Activated CD8-positive, alpha-beta memory T cell treated with anti-CD3 and anti-CD28 coated beads for 4 hours (primary cell): Measurements from ENCODE around the gene CLK3.
"Not testable (repeated sequence)": the region's sequence is repeated elsewhere in the genome, so short reads cannot be mapped to it uniquely, and the experiment has no call there.

ENCODE experiments used
- DNase-seq, 2 donors: peaks; one replicate each; pipeline ENCODE4 v3.0.0-alpha.2; 2020; ENCODE audit warnings: low read depth in 2 of 2

Gene CLK3

DNA sequence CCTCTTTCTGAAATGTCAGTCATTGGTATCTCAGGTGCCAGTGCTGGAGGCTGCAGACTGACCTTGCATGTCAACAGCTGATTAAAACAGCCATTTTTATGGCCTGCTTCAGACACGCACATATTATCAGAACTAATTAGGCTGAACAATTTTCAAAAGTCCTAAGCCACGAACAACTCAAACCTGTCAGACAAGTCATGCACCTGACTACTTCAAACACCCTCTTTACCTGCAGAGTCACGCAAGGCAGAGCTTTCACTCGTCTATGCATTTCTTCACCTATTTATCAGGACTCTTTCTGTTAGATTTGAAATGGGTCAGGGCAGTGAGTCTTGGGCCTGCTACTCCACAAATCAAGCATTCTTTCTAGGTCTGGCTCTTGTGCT is 26.7 kb downstream of the CLK3 start:
- DNase-seq: no peak

DNA sequence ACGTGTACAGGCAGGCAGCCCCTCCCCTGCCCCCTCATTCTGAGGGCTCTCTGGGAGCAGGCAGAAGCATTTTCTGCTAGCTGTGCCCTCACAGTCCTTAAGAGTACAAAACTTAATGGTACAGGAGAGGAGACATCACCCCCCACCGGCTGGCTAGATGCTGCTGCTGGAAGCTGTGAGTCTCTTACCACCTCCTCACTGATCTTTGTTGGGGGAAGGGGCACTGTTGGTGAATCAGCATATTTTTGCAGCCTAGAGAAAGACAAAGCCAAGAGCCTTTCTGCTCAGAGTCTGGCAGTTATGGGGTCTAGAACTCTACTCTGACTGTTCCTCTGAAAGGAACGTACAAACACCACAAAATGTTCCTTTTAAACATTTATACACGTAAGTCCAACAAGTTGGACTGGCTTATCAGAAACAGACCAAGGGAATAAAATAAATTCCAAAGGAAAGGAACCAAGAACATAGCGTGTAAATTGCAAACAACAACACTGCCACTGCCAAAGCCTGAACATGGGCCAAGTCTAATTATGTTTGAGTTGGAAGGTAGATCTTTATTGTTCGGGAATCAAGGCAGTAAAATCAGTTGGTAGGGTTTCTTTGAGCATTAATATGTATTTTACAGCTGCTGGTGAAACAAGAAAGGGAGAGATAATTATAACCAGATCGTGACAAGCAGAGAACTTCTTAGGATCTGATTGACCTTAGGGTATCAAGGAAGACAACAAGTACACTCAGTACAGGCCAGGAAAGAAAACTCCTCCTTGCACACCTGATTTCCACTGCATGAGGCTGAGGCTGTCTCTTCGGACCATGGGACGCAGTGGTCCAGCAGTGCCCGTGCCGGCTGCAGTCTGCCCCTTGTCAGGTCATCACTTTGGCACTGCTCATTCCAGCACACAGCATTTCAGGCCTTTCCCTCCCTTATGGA is 27.4 kb downstream of the CLK3 start:
- no peak for DNase-seq

DNA sequence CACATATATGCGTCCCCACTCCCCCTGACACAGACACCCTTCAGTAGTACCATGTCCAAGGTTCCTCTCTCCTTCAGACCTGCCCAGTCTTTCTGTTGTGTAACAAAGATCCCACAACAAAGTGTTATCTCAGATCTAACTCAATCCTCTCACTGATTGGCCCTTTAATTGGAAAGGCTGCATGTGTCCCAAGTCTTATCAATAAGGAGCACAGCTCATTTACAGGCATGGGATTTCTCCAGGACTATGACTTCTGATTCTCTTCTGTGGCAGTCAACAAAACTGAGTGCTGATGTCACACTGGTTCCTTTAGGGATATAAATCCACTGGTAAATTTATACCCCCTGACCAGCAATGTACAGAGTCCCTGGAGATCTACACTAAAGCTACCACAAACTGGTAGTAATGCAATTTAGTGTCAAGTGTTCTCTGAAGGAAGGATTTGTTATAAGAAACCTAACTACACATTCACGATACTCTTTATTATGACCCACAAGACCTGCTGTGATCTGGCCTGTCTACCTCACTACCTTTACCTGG is 28.1 kb downstream of the CLK3 start:
- no peak for DNase-seq

DNA sequence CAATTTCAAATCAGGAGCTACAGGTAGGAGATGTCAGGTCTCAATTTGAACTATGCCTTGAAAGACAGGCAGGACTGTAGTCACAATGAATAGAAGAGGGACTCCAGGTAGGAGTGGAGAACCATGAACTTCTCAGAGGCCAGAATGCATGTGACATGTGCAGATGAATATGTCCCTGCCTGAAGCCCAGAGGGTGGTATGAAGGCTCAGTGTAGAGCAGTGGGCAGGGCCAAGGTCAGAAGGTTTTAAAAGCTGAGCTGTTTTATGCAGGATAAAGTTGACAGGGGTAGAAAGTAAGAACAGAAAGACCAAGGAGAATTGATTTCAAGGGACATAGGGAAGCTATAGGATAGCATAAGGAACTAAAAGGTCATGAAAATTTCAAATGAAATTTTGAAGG is 30.8 kb downstream of the CLK3 start:
- DNase-seq: no peak

DNA sequence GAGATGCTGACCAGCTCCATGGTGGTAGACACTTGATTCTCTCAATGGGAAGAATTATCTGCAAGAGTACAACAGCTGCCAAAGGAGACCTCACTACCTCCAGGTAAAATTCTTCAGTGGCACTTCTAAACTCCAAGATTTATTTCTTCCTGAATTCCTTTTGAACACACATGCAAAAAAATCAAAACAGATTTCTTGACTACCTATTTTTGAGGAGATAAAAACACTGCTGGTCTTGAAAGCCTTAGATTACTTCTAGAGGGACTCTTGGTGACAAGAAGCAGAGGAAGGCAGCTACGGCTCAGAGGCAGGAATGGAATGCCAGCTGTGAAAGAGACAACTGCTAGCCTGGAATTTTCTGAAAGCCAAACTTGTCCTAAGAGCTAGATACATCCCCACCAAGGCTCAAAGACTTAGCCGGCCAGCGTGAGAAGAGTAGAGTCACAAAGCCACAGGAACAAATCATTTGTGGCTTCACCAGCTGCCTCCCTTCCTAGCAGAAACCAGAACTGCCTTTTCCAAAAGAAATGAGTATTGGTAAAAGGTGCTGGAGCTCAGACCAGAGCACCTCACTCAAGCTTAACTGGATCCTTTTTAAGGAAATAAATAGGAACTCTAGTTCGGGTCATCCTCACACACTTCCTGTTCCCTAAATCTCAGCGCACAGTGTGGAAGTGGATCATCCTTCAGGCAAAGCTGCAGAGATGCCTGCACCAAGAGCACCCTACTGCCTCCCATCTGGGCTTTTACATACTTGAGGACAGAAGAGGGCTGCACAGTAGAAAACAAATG is 32.6 kb downstream of the CLK3 start:
- DNase-seq: no peak

DNA sequence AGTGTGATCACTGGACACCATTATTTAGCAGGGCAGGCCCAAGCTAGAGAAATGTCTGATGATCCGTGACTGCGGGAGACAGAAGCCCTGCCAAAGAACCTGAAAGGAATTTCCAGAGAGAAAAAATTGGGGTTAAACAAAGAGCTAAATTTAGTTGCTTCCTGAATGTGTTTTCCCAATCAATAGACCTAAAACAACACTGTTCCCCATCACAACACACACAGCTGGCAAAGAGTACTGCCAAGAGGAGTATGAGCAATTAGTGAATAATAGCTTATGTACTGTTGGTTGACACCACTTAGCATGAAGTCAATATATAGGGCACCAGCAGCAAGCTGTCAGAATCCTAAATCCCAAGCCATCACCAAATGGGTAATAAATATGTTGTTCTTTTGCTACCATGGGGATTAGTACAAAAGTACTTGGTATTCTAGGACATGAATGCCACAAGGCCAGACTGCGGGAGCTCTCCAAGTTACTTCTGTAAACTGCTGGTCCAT is 35.7 kb downstream of the CLK3 start:
- DNase-seq: no peak

DNA sequence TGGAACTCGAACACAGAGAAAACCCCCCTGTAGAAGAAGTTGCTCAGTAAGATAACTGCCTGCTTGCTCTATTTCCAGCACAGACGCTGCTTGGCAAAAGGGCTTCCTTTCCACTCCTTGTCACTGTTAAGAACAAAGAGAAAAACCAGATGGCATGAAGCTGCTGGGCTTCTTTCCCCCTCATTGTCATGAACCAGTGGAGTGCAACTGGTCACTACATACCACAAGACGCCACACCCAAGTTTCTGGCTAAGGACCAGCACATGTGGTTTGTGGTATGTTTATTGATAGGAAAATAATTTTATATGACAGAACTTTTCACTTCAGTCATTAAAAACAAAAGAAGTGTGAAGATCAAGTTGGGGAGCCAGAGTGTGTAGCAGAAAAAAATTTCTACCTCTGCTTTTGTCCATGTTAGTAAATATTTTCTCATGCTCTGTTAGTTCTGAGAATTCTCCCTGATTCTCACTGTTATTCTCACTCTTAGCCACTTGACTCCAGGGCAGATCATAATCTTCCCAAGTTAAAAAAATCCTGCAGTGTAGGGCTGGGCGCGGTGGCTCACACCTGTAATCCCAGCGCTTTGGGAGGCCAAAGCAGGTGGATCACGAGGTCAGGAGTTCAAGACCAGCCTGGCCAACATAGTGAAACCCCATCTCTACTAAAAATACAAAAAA is 37.9 kb downstream of the CLK3 start:
- no peak for DNase-seq

DNA sequence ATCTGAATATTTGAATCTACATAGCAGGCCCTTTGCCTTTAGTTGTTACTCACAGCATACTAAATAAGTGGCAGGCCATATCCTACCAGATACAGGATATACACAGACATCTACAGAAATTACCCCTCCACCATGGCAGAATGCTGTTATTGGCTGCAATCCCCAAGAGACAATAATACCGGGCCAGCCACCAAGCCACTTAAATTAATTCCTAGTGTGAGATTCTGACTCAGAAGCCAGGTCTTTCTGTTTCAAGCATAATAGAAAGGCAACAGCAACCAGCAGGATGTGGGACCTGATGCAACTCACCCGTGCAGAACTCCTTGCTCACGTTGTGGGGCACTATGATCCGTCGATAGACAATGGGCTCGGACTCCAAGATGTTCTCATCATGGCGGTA is 39.8 kb downstream of the CLK3 start:
- DNase-seq: no peak

DNA sequence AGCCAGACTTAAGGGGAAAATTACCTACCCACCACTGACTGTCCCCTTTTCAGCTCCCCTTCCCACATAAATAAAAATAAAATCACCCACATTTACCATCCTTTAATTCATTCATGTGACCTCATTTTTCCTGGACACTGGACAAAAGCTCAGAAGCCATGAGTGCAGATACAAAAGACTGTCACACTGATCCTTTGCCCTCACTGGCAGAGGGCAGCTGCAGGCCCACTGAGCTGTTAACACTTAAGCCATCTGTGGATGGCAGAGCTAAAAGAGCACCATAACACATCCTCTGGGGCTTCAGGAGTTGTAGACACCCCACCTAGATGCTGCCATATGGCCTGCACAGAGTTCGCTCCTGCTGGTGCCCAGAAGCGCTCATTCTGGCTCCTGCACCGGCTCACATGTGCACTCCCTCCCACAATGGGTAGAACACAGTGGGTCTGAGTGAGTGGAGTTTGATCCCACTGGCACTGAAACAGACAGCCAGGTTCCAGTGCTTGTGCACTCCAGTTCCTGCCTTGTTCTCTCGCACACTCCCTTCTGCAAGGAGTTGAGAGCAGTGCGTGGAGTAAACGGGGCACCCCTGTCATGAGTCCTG is 41.4 kb downstream of the CLK3 start:
- DNase-seq: no peak

DNA sequence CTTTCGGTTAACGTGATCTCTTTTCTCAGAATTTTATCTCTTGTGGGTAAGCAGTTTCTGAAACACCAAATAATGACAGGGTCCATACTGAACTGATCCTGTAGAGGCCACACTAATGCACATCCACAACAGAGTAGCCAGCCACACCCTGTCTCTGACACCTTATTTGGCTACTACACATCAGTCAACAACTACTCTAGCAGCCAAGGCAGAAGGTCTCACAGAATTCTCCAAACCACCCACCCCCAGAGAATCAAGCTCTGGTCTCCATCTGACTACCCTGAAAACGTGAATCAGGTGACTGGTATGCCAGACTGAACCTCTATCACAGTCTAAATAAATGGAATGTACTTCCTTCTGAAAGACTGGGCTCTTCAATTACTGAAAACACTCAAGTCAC is 42.2 kb downstream of the CLK3 start:
- no peak for DNase-seq

DNA sequence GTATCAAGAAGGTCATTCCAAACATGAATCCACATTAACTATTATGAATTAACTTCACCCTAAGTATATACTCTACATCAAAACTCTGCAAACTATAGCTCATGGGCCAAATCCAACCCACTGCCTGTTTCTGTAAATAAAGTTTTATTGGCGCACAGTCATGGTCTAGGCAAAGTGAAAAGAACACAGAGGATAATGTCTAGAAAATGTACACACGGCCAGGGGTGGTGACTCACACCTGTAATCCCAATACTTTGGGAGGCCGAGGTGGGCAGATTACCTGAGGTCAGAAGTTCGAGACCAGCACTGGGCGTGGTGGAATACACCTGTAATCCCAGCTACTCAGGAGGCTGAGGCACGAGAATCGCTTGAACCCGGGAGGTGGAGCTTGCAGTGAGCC is 45.6 kb downstream of the CLK3 start:
- DNase-seq: not testable (repeated sequence)

DNA sequence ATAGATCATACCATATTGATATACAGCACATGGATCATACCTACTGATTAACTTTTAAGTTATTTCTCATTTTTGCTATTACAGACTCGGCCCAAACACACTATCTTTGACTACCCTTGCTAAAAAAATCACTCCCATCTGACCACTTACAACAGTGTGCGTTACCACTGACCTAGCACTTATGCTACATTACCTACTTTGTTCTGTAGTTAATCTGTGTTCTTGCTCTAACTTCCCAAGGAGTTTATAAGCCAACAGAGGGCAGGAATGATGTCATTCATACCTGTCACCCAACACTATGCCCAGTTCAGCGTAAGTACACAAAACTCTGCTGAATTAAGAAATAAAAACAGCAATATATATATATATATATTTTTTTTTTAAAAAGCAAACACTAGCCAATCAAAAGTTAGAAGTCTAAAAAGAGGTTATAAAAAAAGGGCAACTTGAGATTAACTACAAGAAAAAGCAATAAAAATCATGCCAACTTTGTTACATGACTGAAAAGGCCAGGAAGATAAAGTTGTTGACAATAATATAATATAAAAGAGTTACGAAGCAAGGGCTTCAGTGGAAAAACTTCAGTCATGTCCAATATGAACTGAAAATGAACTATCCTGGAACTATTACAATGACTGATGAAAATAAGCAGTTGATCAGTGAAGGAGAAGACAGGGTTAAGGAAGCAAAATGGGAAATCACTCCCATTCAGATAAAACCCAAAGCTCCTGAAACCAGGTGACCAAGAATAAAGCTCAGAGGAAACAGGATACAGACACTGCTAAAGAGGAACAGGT is 46.6 kb downstream of the CLK3 start:
- no peak for DNase-seq

DNA sequence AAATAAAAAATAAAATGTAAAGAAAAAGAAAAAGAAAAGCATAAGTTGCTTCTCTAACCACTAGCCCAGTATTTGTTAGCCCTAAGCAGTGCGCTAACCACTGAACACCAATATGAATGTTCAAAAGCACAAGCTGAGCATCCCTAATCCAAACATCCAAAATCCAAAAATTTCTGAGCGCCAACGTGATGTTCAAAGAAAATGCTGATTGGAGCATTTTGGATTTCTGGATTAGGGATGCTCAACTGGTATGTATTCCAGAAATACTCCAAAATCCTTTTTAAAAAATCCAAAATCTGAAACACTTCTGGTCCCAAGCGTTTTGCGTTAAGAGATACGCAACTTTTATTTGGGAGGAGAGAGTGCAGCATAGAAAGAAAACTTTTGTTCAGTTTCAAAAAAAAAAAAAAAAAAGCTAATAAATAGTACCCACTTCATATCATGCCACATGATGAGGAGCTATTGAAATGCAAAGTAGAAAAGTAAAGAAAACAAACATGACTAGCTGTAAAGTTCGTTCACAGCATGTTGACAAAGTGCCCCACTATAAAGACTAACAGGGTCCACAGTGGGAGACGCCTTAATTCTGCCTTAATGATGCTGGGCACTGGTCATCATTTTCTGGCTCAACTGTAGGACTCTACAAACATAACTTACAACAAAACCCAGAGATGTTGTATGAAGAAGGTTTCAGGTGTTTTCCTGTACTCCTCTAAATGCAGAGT is 47.8 kb downstream of the CLK3 start:
- DNase-seq: no peak

DNA sequence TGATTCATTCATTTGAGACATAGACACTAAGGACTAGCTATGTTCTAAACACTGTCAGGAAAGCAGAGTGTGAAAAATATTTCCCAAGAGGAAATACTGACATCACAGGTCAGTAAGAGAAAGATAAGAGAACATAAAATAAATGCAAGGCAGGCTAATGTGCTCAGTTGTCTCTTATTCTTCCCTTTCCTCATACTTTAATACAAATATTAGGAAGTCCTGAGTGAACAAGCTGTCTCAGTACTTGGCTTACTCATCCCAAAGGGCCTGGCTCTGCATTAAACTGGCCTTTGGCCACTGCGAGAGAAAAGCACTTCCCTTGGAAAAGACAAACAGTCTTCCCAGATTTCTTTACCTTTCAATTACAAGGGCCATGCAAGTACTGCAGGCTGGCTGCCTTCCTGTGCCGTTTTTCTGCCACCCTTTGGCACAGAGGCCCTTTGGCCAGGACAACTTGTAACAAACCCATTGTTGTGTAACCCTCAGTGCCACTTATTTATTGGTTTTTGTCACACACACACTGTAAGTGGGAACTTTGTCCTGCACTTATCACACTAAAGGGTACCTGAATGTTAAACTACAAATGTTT is 48.5 kb downstream of the CLK3 start:
- DNase-seq: no peak

DNA sequence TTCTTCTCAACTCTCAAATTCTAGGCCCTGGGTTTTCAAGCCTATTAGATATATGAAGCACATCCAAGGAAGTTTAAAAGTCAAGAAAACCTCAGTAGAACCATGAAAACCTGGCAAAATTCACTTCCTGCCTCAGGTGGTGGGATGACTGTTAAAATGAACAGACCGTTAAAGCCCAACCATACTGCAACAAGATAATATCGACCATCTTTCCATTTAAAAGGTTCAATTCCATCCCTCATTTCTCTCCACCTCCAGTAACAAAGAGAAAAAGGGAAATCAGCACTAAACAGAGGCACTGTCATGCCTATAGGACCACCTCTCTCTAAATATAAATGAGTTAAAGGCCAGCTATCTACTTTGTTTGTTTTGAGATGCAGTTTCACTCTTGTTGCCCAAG is 49.0 kb downstream of the CLK3 start:
- no peak for DNase-seq

DNA sequence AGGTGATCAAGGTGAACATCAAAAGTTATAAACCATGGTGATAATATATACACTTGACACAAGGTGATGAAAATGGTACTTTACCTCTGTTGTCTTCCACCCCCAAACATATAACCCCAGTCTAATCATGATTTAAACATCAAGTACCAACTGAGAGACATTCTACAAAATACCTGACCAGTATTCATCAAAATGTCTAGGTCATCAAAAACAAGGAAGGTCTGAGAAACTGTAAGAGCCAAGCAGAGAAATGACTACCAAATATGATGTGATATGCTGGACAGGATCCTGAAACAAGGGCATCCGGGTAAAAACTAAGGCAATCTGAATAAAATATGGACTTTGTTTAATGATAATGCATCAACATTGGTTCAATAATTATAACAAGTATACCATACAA is 52.3 kb downstream of the CLK3 start:
- DNase-seq: no peak

DNA sequence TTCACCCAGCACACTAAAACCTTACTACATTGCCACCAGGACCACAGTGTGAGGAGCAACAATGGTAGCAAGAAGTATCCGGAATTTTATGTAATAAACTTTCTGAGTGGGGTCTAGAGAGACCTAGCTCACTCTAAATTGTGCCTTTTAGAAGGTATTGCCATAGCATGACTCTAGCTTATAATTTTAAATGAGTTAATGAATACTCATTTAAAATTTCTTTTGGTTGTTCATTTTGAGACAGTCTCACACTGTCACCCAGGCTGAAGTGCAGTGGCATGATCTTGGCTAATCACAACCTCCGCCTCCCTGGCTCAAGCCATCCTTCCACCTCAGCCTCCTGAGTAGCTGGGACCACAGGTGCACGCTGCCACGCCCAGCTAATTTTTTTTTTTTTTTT is 54.0 kb downstream of the CLK3 start:
- no peak for DNase-seq

DNA sequence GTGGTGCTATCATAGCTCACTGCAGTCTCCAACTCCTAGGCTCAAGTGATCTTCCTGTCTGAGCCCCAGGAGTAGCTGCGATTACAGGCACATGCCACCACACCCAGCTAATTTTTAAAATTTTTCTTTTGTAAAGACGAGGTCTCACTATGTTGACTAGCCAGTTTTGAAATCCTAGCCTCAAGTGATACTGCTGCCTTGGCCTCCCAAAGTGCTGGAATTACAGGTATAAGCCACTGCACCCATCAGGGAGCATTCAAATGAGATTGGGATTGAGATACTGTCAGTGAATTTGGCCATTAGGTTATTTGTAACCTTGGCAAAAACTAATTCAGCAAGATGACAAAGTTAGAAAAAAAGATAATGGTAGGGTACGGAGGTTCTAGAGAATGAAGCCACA is 58.5 kb downstream of the CLK3 start:
- DNase-seq: no peak

DNA sequence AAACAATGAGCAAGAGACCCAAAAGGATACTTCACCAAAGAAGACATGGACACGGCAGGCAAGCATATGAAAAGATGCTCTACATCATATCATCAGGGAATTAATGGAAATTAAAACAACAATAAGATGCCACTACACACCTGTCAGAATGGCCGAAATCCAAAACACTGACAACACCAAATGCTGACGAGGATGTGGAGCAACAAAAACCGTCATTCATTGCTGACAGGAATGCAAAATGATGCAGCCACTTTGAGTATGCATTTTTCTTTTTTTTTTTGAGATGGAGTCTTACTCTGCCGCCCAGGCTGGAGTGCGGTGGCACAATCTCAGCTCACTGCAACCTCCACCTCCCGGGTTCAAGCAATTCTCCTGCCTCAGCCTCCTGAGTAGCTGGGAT is 61.2 kb downstream of the CLK3 start:
- DNase-seq: no peak
